ENCODE data around the gene TGIF2. TPM values are rescaled to one million over a fixed set of nuclear protein-coding genes. Genes with fewer than 3 reads are reported as not detected.

TGIF2 gene
- total RNA-seq, 1 donor from 2014 or later = 16.8 TPM

DNA sequence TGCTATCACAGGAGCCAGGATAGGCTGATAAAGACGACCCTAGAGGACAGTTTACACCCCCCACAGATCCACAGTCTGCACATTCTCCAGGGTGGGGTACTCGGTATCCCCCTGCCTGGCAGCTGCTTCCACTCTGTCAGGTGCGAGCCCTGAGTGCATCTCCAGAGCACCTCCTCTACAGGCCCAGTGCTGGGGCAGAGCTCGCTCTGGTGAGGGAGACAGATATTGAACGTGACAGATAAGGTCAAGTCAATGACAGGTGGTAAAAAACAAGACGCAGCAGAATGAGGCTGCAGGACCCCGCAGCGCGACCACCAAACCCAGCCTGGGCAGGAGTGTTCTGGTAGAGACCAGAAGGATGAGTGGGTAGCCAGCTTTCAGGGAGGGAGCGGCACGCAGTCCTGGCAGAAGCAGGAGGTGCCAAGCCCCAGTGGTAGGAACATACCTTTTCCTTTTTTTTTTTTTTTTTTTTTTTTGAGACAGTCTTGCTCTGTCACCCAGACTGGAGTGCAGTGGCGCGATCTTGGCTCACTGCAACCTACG, 44.5 kb upstream of the TGIF2 start:
- Histone ChIP-seq H3K36me3 (peaks cover 50% of the 10 kb centered on the region), H3K4me1 (no peaks in the 10 kb centered on the region), H3K4me3 (no peak overlapping the region), H3K27ac (no peak overlapping the region), H3K9me3 (no peaks in the 10 kb centered on the region), H3K27me3 (no peaks in the 10 kb centered on the region)
- intact Hi-C loops (cut with DNase I) = no loop called here
- ATAC-seq = no peak
- no peak for TF ChIP-seq CTCF (IDR thresholded peaks at IDR 0.05)
- DNase-seq = no peak

GRCh38 chr20:36532388-36532787, 41.0 kb upstream of the TGIF2 start:
- H3K9me3 ChIP-seq = no peaks in the 10 kb centered on the region
- ATAC-seq = no peak

GRCh38 chr20:36532822-36533221, 40.6 kb upstream of the TGIF2 start:
- ATAC-seq = no peak
- no peak for DNase-seq

More at GRCh38 chr20:36532388-36532787, 41.0 kb upstream of the TGIF2 start:
- TF ChIP-seq CTCF (IDR thresholded peaks at IDR 0.05) = no peak
- Histone ChIP-seq H3K4me3 (no peak overlapping the region), H3K4me1 (no peaks in the 10 kb centered on the region), H3K27me3 (no peaks in the 10 kb centered on the region), H3K27ac (no peak overlapping the region), H3K36me3 (peaks cover 15% of the 10 kb centered on the region)
- intact Hi-C loops (cut with DNase I) = no loop called here
- DNase-seq = no peak

DNA sequence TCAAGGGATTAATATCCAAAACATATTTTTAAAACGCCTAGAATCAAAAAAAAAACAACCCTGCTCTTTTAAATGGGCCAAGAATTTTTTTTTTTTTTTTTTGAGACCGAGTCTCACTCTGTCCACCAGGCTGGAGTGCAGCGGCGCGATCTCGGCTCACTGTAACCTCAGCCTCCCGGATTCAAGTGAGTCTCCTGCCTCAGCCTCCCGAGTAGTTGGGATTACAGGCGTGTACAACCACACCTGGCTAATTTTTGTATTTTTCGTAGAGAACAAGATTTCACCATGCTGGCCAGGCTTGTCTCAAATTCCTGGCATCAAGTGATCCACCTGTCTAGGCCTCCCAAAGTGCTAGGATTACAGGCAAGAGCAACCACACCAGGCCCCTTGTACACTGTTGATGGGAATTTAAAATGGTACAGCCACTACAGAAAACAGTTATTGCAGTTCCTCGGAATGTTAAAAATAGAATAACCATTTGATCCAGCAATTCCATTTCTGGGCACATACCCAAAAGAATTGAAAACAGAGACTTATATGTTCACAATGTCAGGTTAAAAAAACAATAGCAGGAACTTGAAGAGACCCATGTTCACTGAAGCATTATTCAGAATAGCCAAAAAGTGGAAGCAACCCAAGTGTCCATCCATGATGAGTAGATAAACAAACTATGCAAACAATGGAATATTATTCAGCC, 35.2 kb upstream of the TGIF2 start:
- DNase-seq (no peak), ATAC-seq (no peak)
- Histone ChIP-seq H3K4me1 (peaks cover 4% of the 10 kb centered on the region), H3K9me3 (no peaks in the 10 kb centered on the region), H3K27me3 (no peaks in the 10 kb centered on the region), H3K4me3 (no peak overlapping the region), H3K36me3 (no peaks in the 10 kb centered on the region), H3K27ac (no peak overlapping the region)
- no peak for TF ChIP-seq CTCF (IDR thresholded peaks at IDR 0.05)
- intact Hi-C loops (cut with DNase I) = no loop called here

More at GRCh38 chr20:36532822-36533221, 40.6 kb upstream of the TGIF2 start:
- Histone ChIP-seq H3K27ac (no peak overlapping the region), H3K4me3 (no peak overlapping the region), H3K27me3 (no peaks in the 10 kb centered on the region), H3K9me3 (no peaks in the 10 kb centered on the region), H3K36me3 (peaks cover 11% of the 10 kb centered on the region), H3K4me1 (no peaks in the 10 kb centered on the region)
- intact Hi-C loops (cut with DNase I) = no loop called here
- no peak for TF ChIP-seq CTCF (IDR thresholded peaks at IDR 0.05)

DNA sequence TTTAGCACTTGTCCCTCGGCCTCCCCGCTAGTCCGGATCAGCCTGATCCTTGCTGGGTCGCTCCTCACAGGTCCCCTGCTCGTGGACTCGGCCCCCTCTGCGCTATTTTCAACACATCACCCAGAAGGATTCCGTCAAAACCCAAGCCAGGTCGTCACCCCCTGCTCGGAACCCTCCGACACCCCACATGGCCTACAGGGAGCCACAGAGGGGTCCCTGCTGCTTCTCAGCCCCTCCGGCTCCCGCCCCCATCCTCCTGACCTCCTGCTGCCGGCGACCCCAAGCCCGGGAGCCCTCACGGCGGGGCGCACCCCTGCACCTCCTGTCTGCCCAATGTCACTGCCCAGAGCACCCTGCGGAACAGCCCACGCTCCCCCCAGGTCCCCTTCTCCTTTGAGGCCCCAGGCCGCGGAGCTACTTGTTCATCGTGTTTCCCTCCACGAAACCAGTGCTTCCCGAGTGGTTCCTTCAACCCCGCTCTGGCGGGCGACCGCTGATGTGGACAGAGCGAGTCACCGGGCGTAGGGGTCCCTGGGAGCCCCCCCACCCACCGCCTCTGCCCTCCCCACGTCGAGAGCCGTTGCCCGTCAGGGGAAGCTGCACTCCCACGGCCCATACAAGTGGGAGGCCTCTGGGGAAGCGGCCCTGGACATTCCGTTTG, 32.7 kb upstream of the TGIF2 start:
- peaks cover 21% of the 10 kb centered on the region for H3K4me1 ChIP-seq
- DNase-seq = no peak
- peak overlapping the region; percentile 69 for H3K4me3 ChIP-seq
- H3K27ac ChIP-seq = peak overlapping the region; percentile 78
- no peaks in the 10 kb centered on the region for H3K9me3 ChIP-seq
- intact Hi-C loops (cut with DNase I) = no loop called here
- peak; percentile 0 for ATAC-seq
- TF ChIP-seq CTCF (IDR thresholded peaks at IDR 0.05) = no peak
- peaks cover 7% of the 10 kb centered on the region for H3K36me3 ChIP-seq
- no peaks in the 10 kb centered on the region for H3K27me3 ChIP-seq

Data from upper lobe of right lung (tissue), 1 donor.